Loucy (cell line): Measurements from ENCODE around the gene DYNLT2.

Experiments
- H2AFZ ChIP-seq: fragments of 200-600 bp; sonication (generic); 2 replicates; pipeline ENCODE4 v1.6.0; 2016; ENCODE audit warnings: antibody characterized with exemption, mild to moderate bottlenecking, low read length, moderate library complexity
- H3F3A ChIP-seq: fragments of 200-600 bp; 2 replicates; pipeline ENCODE4 v1.6.0; 2016; ENCODE audit warnings: antibody characterized with exemption, low read depth, mild to moderate bottlenecking
- H3K27me3 ChIP-seq: fragments of 200-600 bp; sonication (generic); 2 replicates; pipeline ENCODE4 v1.6.1; 2014; ENCODE audit warnings: low read length, mild to moderate bottlenecking; ENCODE audit not compliant: insufficient read depth, poor library complexity, severe bottlenecking
- H3K36me3 ChIP-seq: fragments of 200-600 bp; sonication (generic); 2 replicates; pipeline ENCODE4 v1.6.1; 2016; ENCODE audit warnings: low read length; ENCODE audit not compliant: insufficient read depth
- H3K4me1 ChIP-seq: fragments of 200-600 bp; sonication (generic); 2 replicates; pipeline ENCODE4 v1.5.1; 2014; ENCODE audit warnings: low read length, mild to moderate bottlenecking; ENCODE audit not compliant: insufficient read depth, poor library complexity, severe bottlenecking
- H3K4me2 ChIP-seq: fragments of 200-600 bp; sonication (generic); 2 replicates; pipeline ENCODE4 v1.6.0; 2014; ENCODE audit warnings: antibody characterized with exemption, low read length, low read depth, mild to moderate bottlenecking; ENCODE audit not compliant: poor library complexity, severe bottlenecking
- H3K4me3 ChIP-seq: fragments of 200-600 bp; sonication (generic); 2 replicates; pipeline ENCODE4 v1.5.1; 2014; ENCODE audit warnings: low read length, mild to moderate bottlenecking, mixed read lengths; ENCODE audit not compliant: poor library complexity, severe bottlenecking
- H3K79me2 ChIP-seq: fragments of 200-600 bp; sonication (generic); 2 replicates; pipeline ENCODE4 v1.6.1; 2014; ENCODE audit warnings: low read length; ENCODE audit not compliant: insufficient read depth
- H3K9ac ChIP-seq: fragments of 200-600 bp; sonication (generic); 2 replicates; pipeline ENCODE4 v1.6.0; 2014; ENCODE audit warnings: mild to moderate bottlenecking, low read depth, low read length, moderate library complexity; ENCODE audit not compliant: poor library complexity, severe bottlenecking
- H3K9me2 ChIP-seq: fragments of 200-600 bp; sonication (generic); replicated peaks from 2 replicates; pipeline ENCODE4 v1.6.1; 2016; ENCODE audit warnings: low read depth, low read length, mixed read lengths
- H3K9me3 ChIP-seq: fragments of 200-600 bp; sonication (generic); 2 replicates; pipeline ENCODE4 v1.6.1; 2014; ENCODE audit warnings: mild to moderate bottlenecking, antibody characterized with exemption, low read length, low read depth; ENCODE audit not compliant: insufficient read depth
- H4K20me1 ChIP-seq: fragments of 200-600 bp; sonication (generic); 2 replicates; pipeline ENCODE4 v1.6.0; 2014; ENCODE audit warnings: antibody characterized with exemption, low read length, mild to moderate bottlenecking; ENCODE audit not compliant: insufficient read depth, poor library complexity, severe bottlenecking
- CTCF ChIP-seq: fragments of 200-600 bp; sonication (generic); conservative IDR thresholded peaks from 2 replicates; pipeline ENCODE4 v1.5.1; 2014; ENCODE audit warnings: mild to moderate bottlenecking, antibody characterized with exemption, low read length
- EZH2phosphoT487 ChIP-seq: fragments of 200-600 bp; IDR thresholded peaks from 2 replicates; pipeline ENCODE4 v1.6.1; 2018; ENCODE audit warnings: antibody characterized with exemption, mild to moderate bottlenecking, moderate library complexity, borderline replicate concordance

Gene DYNLT2

GRCh38 chr6:169741344-169741743, 10.0 kb downstream of the DYNLT2 start:
- Histone ChIP-seq H3F3A (no peaks in the 10 kb centered on the region), H3K4me3 (no peak overlapping the region), H3K9ac (no peak overlapping the region), H4K20me1 (no peaks in the 10 kb centered on the region), H3K9me2 (no peaks in the 10 kb centered on the region), H3K4me1 (no peaks in the 10 kb centered on the region), H2AFZ (no peak overlapping the region), H3K36me3 (no peaks in the 10 kb centered on the region), H3K79me2 (no peaks in the 10 kb centered on the region), H3K27me3 (no peaks in the 10 kb centered on the region), H3K9me3 (no peaks in the 10 kb centered on the region), H3K4me2 (no peak overlapping the region)
- TF ChIP-seq CTCF: no peak
- no peak for TF ChIP-seq EZH2phosphoT487

GRCh38 chr6:169738976-169739529, 12.3 kb downstream of the DYNLT2 start:
- H3K4me2 ChIP-seq: no peak overlapping the region
- TF ChIP-seq EZH2phosphoT487: no peak
- TF ChIP-seq CTCF: no peak
- no peaks in the 10 kb centered on the region for H3F3A ChIP-seq
- no peak overlapping the region for H3K9ac ChIP-seq
- H2AFZ ChIP-seq: no peak overlapping the region
- H3K9me2 ChIP-seq: no peaks in the 10 kb centered on the region
- no peak overlapping the region for H3K4me3 ChIP-seq
- no peaks in the 10 kb centered on the region for H3K27me3 ChIP-seq
- H4K20me1 ChIP-seq: no peaks in the 10 kb centered on the region
- no peaks in the 10 kb centered on the region for H3K4me1 ChIP-seq
- no peaks in the 10 kb centered on the region for H3K79me2 ChIP-seq
- H3K9me3 ChIP-seq: no peaks in the 10 kb centered on the region
- H3K36me3 ChIP-seq: no peaks in the 10 kb centered on the region

DNA sequence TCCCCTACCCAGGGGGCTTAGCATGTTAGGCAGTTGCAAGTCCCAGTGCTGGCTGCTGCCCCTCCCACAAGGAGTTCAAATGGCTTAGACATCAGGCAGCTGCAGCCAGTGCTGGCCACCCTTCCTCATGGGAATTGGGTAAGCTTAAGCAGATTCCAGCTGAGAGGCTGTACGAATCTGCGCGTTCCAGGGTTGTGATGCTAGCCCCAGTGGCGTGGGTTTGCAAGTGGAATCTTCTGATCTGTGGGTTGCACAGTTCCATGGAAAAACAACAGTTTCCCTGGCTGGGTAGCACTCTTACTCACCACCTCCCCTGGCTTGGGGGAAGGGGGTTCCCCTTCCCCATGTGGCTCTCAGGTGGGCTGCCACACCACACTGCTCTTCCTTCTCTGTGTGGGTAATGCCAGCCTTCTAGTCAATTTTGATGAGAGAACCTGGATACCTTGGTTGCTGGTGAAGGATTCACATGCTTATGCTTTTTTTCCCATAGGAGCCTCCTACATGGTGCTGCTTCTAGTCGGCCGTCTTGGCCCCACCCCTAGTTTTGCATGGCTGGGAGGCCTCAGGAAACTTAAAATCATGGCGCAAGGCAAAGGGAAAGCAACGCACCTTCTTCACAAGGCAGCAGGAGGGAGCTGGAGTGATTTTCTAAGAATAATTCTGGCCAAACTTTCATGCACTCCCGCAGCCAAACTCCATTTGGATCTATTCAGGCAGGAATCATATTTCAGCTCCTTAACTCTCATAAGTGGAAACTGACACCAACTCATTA, 13.0 kb downstream of the DYNLT2 start:
- no peak for TF ChIP-seq EZH2phosphoT487
- TF ChIP-seq CTCF: no peak
- Histone ChIP-seq H3K9me2 (no peaks in the 10 kb centered on the region), H3K9me3 (no peaks in the 10 kb centered on the region), H3K9ac (no peak overlapping the region), H3K4me3 (no peak overlapping the region), H4K20me1 (no peaks in the 10 kb centered on the region), H3F3A (no peaks in the 10 kb centered on the region), H3K27me3 (no peaks in the 10 kb centered on the region), H3K4me2 (no peak overlapping the region), H2AFZ (no peak overlapping the region), H3K36me3 (no peaks in the 10 kb centered on the region), H3K4me1 (no peaks in the 10 kb centered on the region), H3K79me2 (no peaks in the 10 kb centered on the region)
